NCI-H2107 (cell line): ENCODE measurements around the gene MAP7D2.
A peak's percentile ranks its signal among the peaks of the same experiment; 100 is the strongest.

Experiments used
- DNase-seq: peaks from one replicate; lab custom pipeline; 2025; lab: John Stamatoyannopoulos, UW

MAP7D2 gene

GRCh38 chrX:20112022-20112774 is 4.5 kb downstream of the MAP7D2 start:
- no peak for DNase-seq

GRCh38 chrX:20111271-20111670 is 5.4 kb downstream of the MAP7D2 start:
- no peak for DNase-seq

GRCh38 chrX:20101934-20102581 is 14.6 kb downstream of the MAP7D2 start:
- no peak for DNase-seq

GRCh38 chrX:20091499-20091898 is 25.2 kb downstream of the MAP7D2 start:
- no peak for DNase-seq

GRCh38 chrX:20089845-20090244 is 26.9 kb downstream of the MAP7D2 start:
- DNase-seq = no peak

GRCh38 chrX:20080277-20080676 is 36.4 kb downstream of the MAP7D2 start:
- DNase-seq = no peak

GRCh38 chrX:20071511-20072079 is 45.1 kb downstream of the MAP7D2 start:
- no peak for DNase-seq

GRCh38 chrX:20067709-20068561 is 48.8 kb downstream of the MAP7D2 start:
- DNase-seq = peak; percentile 9

- no peak for DNase-seq
Observed at GRCh38 chrX:20066968-20067708, 49.6 kb downstream of the MAP7D2 start.

GRCh38 chrX:20063716-20064351 is 52.9 kb downstream of the MAP7D2 start:
- no peak for DNase-seq

- no peak for DNase-seq
Observed at GRCh38 chrX:20063153-20063552, 53.6 kb downstream of the MAP7D2 start.

- no peak for DNase-seq
Observed at GRCh38 chrX:20061855-20062254, 54.9 kb downstream of the MAP7D2 start.

- DNase-seq = peak; percentile 86
Observed at GRCh38 chrX:20060961-20061748, 55.6 kb downstream of the MAP7D2 start.

GRCh38 chrX:20059467-20060128 is 57.1 kb downstream of the MAP7D2 start:
- no peak for DNase-seq

- DNase-seq = no peak
Observed at GRCh38 chrX:20057479-20057878, 59.2 kb downstream of the MAP7D2 start.

- peak; percentile 15 for DNase-seq
Observed at GRCh38 chrX:20056704-20057103, 60.0 kb downstream of the MAP7D2 start.

- no peak for DNase-seq
Observed at GRCh38 chrX:20053537-20053936, 63.2 kb downstream of the MAP7D2 start.

GRCh38 chrX:20046864-20047263 is 69.8 kb downstream of the MAP7D2 start:
- no peak for DNase-seq

- no peak for DNase-seq
Observed at GRCh38 chrX:20046223-20046622, 70.5 kb downstream of the MAP7D2 start.

- no peak for DNase-seq
Observed at GRCh38 chrX:20042221-20042620, 74.5 kb downstream of the MAP7D2 start.
